Vagina (tissue), 2 donors: ENCODE results near the gene TVP23B.
"Not testable (repeated sequence)": the region's sequence is repeated elsewhere in the genome, so short reads cannot be mapped to it uniquely, and the experiment has no call there.

Source experiments
- POLR2AphosphoS5 ChIP-seq, 2 donors: sonication (generic); formaldehyde crosslinking; IDR thresholded peaks; one replicate each; pipeline ENCODE4 v1.9.0; 2017; ENCODE audit warnings: antibody characterized with exemption in 2 of 2, mild to moderate bottlenecking in 2 of 2, low read depth in 1 of 2; ENCODE audit not compliant: insufficient read depth in 1 of 2
- TF ChIP-seq, protein P1 (sequence below), 3 experiments: fragments of 450-650 bp in 2 of 3; fragments of 200-600 bp in 1 of 3; sonication (generic) in 1 of 3; IDR thresholded peaks; one replicate each; pipeline ENCODE4 v1.5.1; 2017 to 2019; ENCODE audit warnings: antibody characterized with exemption in 3 of 3, mild to moderate bottlenecking in 2 of 3, moderate library complexity in 2 of 3

DNA sequence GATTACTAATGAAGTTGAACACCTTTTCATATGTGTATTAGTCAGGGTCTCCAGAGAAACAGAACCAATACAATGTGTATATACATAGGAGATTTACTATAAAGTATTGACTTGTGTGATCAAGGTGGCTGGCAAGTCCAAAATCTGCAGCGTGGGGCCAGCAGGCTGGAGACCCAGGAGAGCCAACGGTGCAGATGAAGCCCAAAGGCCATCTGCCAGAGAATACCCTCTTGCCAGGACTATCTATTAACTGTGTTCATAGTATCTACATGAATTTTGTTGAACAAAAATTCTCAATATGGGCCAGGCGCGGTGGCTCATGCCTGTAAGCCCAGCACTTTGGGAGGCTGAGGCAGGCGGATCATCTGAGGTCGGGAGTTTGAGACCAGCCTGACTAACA lies 20.8 kb upstream of the TVP23B start:
- TF ChIP-seq POLR2AphosphoS5 (IDR thresholded peaks at IDR 0.05; ENCODE audit: insufficient read depth in 1 of 2, low read depth in 1 of 2): not testable (repeated sequence)
- TF ChIP-seq, protein P1, sequence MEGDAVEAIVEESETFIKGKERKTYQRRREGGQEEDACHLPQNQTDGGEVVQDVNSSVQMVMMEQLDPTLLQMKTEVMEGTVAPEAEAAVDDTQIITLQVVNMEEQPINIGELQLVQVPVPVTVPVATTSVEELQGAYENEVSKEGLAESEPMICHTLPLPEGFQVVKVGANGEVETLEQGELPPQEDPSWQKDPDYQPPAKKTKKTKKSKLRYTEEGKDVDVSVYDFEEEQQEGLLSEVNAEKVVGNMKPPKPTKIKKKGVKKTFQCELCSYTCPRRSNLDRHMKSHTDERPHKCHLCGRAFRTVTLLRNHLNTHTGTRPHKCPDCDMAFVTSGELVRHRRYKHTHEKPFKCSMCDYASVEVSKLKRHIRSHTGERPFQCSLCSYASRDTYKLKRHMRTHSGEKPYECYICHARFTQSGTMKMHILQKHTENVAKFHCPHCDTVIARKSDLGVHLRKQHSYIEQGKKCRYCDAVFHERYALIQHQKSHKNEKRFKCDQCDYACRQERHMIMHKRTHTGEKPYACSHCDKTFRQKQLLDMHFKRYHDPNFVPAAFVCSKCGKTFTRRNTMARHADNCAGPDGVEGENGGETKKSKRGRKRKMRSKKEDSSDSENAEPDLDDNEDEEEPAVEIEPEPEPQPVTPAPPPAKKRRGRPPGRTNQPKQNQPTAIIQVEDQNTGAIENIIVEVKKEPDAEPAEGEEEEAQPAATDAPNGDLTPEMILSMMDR (IDR thresholded peaks at IDR 0.05): not testable (repeated sequence)
